WTC11 (cell line): ENCODE measurements around the gene ENPP7. TPM values are rescaled to one million over a fixed set of nuclear protein-coding genes. Genes with fewer than 3 reads are reported as not detected.

Experiments used
- ATAC-seq: fragments of 200-7000 bp; cut with Tn5 transposase; 2 replicates; pipeline ENCODE4 v1.10.0; 2021; ENCODE audit warnings: mild to moderate bottlenecking, moderate library complexity
- CTCF ChIA-PET: fragments of 300-600 bp; sonication (Branson Sonifier 250); formaldehyde crosslinking; loops from one replicate; lab custom pipeline; 2021; ENCODE audit warnings: antibody characterized with exemption; lab: Charles Lee
- POLR2A ChIA-PET: fragments of 350-600 bp; sonication (Branson Sonifier 250); formaldehyde crosslinking; loops from one replicate; lab custom pipeline; 2021; ENCODE audit warnings: antibody characterized with exemption; lab: Charles Lee
- DNase-seq: peaks from one replicate; pipeline ENCODE4 v3.0.0; 2021; ENCODE audit warnings: low spot score
- H3K27ac Mint-ChIP-seq: 2 replicates; pipeline ENCODE4 v1.8.0; 2021; ENCODE audit warnings: mixed read lengths
- H3K27me3 Mint-ChIP-seq: 2 replicates; pipeline ENCODE4 v1.8.0; 2021; ENCODE audit warnings: low read depth, mild to moderate bottlenecking, moderate library complexity, mixed read lengths
- H3K36me3 Mint-ChIP-seq: 2 replicates; pipeline ENCODE4 v1.8.0; 2021; ENCODE audit warnings: mixed read lengths
- H3K4me1 Mint-ChIP-seq: 2 replicates; pipeline ENCODE4 v1.8.0; 2022; ENCODE audit warnings: mixed read lengths
- H3K4me3 Mint-ChIP-seq: 2 replicates; pipeline ENCODE4 v1.8.0; 2021; ENCODE audit warnings: mild to moderate bottlenecking, moderate library complexity, mixed read lengths
- H3K9me3 Mint-ChIP-seq: 2 replicates; pipeline ENCODE4 v1.8.0; 2021; ENCODE audit warnings: mixed read lengths
- CBFB ChIP-seq: sonication (generic); formaldehyde crosslinking; IDR thresholded peaks from 2 replicates; pipeline ENCODE4 v1.8.1; 2022; ENCODE audit warnings: mild to moderate bottlenecking, low read depth, missing genetic modification reagents
- ESRRA ChIP-seq: sonication (generic); formaldehyde crosslinking; IDR thresholded peaks from 2 replicates; pipeline ENCODE4 v1.8.1; 2022; ENCODE audit warnings: mild to moderate bottlenecking, missing genetic modification reagents, borderline replicate concordance
- GABPB1 ChIP-seq: sonication (generic); formaldehyde crosslinking; IDR thresholded peaks from 2 replicates; pipeline ENCODE4 v1.8.1; 2023; ENCODE audit warnings: mild to moderate bottlenecking, missing genetic modification reagents
- RELA ChIP-seq: sonication (generic); formaldehyde crosslinking; IDR thresholded peaks from 2 replicates; pipeline ENCODE4 v1.8.1; 2022; ENCODE audit warnings: missing genetic modification reagents, mild to moderate bottlenecking, borderline replicate concordance
- TCF7 ChIP-seq: sonication (generic); formaldehyde crosslinking; IDR thresholded peaks from 2 replicates; pipeline ENCODE4 v1.8.0; 2022; ENCODE audit warnings: mild to moderate bottlenecking, low read depth, missing genetic modification reagents, moderate library complexity
- ZNF263 ChIP-seq: sonication (generic); formaldehyde crosslinking; IDR thresholded peaks from 2 replicates; pipeline ENCODE4 v1.8.1; 2022; ENCODE audit warnings: low read depth, mild to moderate bottlenecking, moderate library complexity, missing genetic modification reagents
- ZNF317 ChIP-seq: sonication (generic); formaldehyde crosslinking; IDR thresholded peaks from 2 replicates; pipeline ENCODE4 v1.8.1; 2023; ENCODE audit warnings: low read depth, mild to moderate bottlenecking, moderate library complexity, missing genetic modification reagents, borderline replicate concordance
- total RNA-seq: library from RNA; stranded (reverse); gene quantifications from 3 replicates; pipeline ENCODE4 v1.2.3, GENCODE V29; 2021
- TF ChIP-seq, protein P1 (sequence below): fragments of 250-450 bp; sonication (Bioruptor Pico); IDR thresholded peaks from 2 replicates; pipeline ENCODE4 v1.9.0; 2021; ENCODE audit warnings: mild to moderate bottlenecking
- TF ChIP-seq, protein P2 (sequence below): fragments of 250-450 bp; sonication (Bioruptor Pico); conservative IDR thresholded peaks from 2 replicates; pipeline ENCODE4 v1.9.0; 2021; ENCODE audit warnings: mild to moderate bottlenecking
- TF ChIP-seq, protein P3 (sequence below): sonication (generic); formaldehyde crosslinking; IDR thresholded peaks from 2 replicates; pipeline ENCODE4 v1.8.0; 2022; ENCODE audit warnings: missing genetic modification reagents

ENPP7 gene
- total RNA-seq, 1 experiment from 2014 or later, result not detected

DNA sequence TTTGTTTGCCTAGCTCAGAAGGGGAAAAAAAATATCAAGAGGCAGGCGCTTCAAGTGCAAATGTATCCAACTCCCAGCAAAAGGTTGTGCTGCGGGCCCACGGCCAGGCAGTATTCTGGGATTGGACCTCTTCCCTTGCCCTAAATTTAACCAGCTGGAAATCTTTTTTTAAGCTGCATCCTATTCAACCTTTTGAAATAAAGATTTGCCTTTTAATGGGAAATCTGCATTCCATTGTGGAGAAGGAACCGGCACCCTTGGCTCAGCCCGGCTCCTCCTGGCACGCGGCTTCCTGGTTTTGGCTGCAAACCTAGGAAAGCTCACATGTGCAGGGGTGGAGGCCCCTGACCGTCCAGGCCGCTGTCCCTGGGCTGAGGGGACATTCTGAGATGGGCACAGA, 38.8 kb upstream of the ENPP7 start:
- ChIA-PET POLR2A (no interaction called here), CTCF (interaction anchor here (0.7 to 1.7 kb wide), 8 partner anchors 10 to 291 kb away, joined by 3 to 12 read pairs (median 6); no protein-coding TSS in a partner anchor)
- ATAC-seq, result peak; percentile 44

DNA sequence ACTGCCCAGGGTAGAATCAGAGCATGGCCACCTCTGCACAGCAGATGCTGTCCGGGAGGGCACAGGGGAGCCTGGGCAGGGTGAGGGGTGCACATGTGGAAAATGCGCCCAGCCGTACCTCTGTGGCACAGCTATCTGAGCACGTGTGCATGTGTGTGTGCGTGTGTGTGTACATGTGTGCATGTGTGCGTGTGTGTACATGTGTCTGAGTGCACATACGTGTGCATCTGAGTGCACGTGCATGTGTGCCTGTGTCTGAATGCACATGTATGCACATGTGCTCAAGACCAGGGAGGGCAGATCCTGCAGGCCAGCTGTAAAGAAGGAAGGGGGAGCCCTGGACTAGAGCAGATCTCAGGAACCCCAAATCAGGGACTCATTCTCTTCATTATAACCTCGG, 37.3 kb upstream of the ENPP7 start:
- no peaks in the 10 kb centered on the region; the same call in 1 of the 2 replicates for H3K27me3 Mint-ChIP-seq
- ATAC-seq, result no peak
- no peaks in the 10 kb centered on the region for H3K9me3 Mint-ChIP-seq
- POLR2A ChIA-PET, result no interaction called here
- no peaks in the 10 kb centered on the region for H3K36me3 Mint-ChIP-seq
- TF ChIP-seq, protein P1, sequence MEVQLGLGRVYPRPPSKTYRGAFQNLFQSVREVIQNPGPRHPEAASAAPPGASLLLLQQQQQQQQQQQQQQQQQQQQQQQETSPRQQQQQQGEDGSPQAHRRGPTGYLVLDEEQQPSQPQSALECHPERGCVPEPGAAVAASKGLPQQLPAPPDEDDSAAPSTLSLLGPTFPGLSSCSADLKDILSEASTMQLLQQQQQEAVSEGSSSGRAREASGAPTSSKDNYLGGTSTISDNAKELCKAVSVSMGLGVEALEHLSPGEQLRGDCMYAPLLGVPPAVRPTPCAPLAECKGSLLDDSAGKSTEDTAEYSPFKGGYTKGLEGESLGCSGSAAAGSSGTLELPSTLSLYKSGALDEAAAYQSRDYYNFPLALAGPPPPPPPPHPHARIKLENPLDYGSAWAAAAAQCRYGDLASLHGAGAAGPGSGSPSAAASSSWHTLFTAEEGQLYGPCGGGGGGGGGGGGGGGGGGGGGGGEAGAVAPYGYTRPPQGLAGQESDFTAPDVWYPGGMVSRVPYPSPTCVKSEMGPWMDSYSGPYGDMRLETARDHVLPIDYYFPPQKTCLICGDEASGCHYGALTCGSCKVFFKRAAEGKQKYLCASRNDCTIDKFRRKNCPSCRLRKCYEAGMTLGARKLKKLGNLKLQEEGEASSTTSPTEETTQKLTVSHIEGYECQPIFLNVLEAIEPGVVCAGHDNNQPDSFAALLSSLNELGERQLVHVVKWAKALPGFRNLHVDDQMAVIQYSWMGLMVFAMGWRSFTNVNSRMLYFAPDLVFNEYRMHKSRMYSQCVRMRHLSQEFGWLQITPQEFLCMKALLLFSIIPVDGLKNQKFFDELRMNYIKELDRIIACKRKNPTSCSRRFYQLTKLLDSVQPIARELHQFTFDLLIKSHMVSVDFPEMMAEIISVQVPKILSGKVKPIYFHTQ (CRISPR knock-in tag), result no peak
- TF ChIP-seq ESRRA (CRISPR knock-in tag) (no peak), RELA (no peak), GABPB1 (CRISPR knock-in tag) (no peak), CBFB (CRISPR knock-in tag) (no peak), ZNF317 (CRISPR knock-in tag) (no peak)
- H3K4me1 Mint-ChIP-seq, result peaks cover 38% of the 10 kb centered on the region
- CTCF ChIA-PET, result interaction anchor here (1.0 to 4.3 kb wide), 2 partner anchors 15 to 35 kb away, joined by 3 to 16 read pairs; no protein-coding TSS in a partner anchor
- DNase-seq, result no peak
- no peak overlapping the region for H3K27ac Mint-ChIP-seq
- H3K4me3 Mint-ChIP-seq, result no peak overlapping the region

More for the DNA sequence above, 38.8 kb upstream of the ENPP7 start:
- Mint-ChIP-seq H3K4me3 (no peak overlapping the region), H3K36me3 (no peaks in the 10 kb centered on the region), H3K9me3 (no peaks in the 10 kb centered on the region), H3K4me1 (peaks cover 32% of the 10 kb centered on the region), H3K27ac (0 out of 2 replicates have a peak overlapping the region, but pooled peaks have one; percentile 10), H3K27me3 (no peaks in the 10 kb centered on the region; the same call in 1 of the 2 replicates)
- TF ChIP-seq, protein P2, sequence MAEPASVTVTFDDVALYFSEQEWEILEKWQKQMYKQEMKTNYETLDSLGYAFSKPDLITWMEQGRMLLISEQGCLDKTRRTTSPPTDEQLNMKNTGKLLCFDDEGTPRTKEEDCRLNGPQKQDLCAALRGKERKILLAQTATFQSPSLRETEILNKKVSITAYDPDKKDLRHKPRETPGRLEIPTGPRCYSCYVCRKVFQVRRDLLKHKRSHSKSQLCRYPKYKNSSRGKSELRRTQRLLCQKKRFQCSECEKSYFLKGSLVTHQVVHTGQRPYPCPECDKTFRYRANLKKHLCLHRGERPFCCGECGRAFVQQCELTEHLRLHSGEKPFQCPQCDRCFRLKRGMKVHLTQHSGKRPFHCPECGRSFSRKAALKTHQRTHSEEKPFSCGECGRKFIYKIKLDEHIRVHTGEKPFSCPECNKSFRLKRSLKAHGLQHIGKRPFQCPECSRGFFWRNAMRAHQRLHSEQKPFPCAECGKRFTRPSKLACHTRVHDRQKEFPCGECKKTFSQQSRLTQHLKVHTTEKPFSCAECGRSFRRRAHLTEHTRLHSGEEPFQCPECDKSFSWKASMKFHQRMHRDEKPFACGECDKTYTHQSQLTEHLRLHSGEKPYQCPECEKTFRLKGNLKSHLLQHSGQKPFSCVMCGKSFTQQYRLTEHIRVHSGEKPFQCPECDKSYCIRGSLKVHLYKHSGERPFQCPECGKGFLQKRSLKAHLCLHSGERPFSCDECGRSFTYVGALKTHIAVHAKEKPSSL, result no peak
- no peak for TF ChIP-seq TCF7 (CRISPR knock-in tag)
- TF ChIP-seq, protein P3, sequence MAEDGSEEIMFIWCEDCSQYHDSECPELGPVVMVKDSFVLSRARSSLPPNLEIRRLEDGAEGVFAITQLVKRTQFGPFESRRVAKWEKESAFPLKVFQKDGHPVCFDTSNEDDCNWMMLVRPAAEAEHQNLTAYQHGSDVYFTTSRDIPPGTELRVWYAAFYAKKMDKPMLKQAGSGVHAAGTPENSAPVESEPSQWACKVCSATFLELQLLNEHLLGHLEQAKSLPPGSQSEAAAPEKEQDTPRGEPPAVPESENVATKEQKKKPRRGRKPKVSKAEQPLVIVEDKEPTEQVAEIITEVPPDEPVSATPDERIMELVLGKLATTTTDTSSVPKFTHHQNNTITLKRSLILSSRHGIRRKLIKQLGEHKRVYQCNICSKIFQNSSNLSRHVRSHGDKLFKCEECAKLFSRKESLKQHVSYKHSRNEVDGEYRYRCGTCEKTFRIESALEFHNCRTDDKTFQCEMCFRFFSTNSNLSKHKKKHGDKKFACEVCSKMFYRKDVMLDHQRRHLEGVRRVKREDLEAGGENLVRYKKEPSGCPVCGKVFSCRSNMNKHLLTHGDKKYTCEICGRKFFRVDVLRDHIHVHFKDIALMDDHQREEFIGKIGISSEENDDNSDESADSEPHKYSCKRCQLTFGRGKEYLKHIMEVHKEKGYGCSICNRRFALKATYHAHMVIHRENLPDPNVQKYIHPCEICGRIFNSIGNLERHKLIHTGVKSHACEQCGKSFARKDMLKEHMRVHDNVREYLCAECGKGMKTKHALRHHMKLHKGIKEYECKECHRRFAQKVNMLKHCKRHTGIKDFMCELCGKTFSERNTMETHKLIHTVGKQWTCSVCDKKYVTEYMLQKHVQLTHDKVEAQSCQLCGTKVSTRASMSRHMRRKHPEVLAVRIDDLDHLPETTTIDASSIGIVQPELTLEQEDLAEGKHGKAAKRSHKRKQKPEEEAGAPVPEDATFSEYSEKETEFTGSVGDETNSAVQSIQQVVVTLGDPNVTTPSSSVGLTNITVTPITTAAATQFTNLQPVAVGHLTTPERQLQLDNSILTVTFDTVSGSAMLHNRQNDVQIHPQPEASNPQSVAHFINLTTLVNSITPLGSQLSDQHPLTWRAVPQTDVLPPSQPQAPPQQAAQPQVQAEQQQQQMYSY (CRISPR knock-in tag), result peak; percentile 49; the same call in 1 of the 2 replicates
- no peak for DNase-seq

DNA sequence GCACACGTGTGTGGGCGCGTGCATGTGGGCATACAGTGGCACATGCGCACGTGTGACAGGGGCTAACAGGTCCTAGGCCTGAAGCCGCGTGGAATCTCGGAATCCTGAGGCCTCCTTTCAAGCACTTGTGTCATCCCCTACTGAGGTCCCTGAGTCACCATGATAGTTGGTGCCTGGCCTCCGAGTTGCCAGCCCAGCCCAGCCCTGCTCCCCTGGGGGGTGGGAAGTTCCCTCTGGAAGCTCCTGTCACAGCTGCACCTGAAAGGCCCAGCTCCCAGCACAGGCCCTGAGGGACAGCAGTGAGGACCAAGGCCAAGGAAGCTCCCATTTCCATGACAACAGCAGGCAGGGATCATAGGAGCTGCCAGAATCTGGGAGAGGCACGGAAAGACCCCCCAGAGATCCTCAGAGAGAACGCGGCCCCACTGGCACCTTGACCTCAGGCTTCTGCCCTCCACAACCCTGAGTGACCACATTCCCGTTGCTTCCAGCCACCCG, 35.4 kb upstream of the ENPP7 start:
- no peak overlapping the region for H3K4me3 Mint-ChIP-seq
- H3K9me3 Mint-ChIP-seq, result no peaks in the 10 kb centered on the region
- H3K36me3 Mint-ChIP-seq, result no peaks in the 10 kb centered on the region
- peaks cover 53% of the 10 kb centered on the region for H3K4me1 Mint-ChIP-seq
- TF ChIP-seq, protein P3 (CRISPR knock-in tag), result no peak
- no peak for TF ChIP-seq ZNF263 (CRISPR knock-in tag)
- CTCF ChIA-PET, result interaction anchor here (1.1 to 4.3 kb wide), 5 partner anchors 13 to 294 kb away, joined by 3 to 16 read pairs (median 9); no protein-coding TSS in a partner anchor
- no peak for ATAC-seq
- POLR2A ChIA-PET, result no interaction called here
- no peaks in the 10 kb centered on the region; the same call in 1 of the 2 replicates for H3K27me3 Mint-ChIP-seq
- H3K27ac Mint-ChIP-seq, result no peak overlapping the region
- DNase-seq, result no peak
